Neural progenitor cell (in vitro differentiated cells): ENCODE measurements around the gene AHRR. TPM values are rescaled to one million over a fixed set of nuclear protein-coding genes. Genes with fewer than 3 reads are reported as not detected.

Source experiments
- DNase-seq: peaks from one replicate; pipeline ENCODE4 v3.0.0-alpha.2; 2016; ENCODE audit warnings: low spot score
- H2AFZ ChIP-seq: fragments of 200-600 bp; sonication (generic); replicated peaks from 2 replicates; pipeline ENCODE4 v1.6.1; 2016; ENCODE audit warnings: antibody characterized with exemption
- H3F3A ChIP-seq: fragments of 200-600 bp; sonication (generic); 2 replicates; pipeline ENCODE4 v1.6.1; 2016; ENCODE audit warnings: antibody characterized with exemption, low read depth
- H3K27ac ChIP-seq: fragments of 200-600 bp; sonication (generic); 2 replicates; pipeline ENCODE4 v1.5.1; 2016; ENCODE audit warnings: mild to moderate bottlenecking
- H3K27me3 ChIP-seq: fragments of 200-600 bp; sonication (generic); 2 replicates; pipeline ENCODE4 v1.6.1; 2016; ENCODE audit warnings: mild to moderate bottlenecking, moderate library complexity
- H3K36me3 ChIP-seq: fragments of 200-600 bp; sonication (generic); 2 replicates; pipeline ENCODE4 v1.5.1; 2016
- H3K4me1 ChIP-seq: fragments of 200-600 bp; sonication (generic); 2 replicates; pipeline ENCODE4 v1.6.1; 2016; ENCODE audit warnings: mixed run types
- H3K4me2 ChIP-seq: fragments of 200-600 bp; sonication (generic); 2 replicates; pipeline ENCODE4 v1.6.1; 2016
- H3K4me3 ChIP-seq: fragments of 200-600 bp; sonication (generic); 2 replicates; pipeline ENCODE4 v1.5.1; 2016
- H3K79me2 ChIP-seq: fragments of 200-600 bp; sonication (generic); 2 replicates; pipeline ENCODE4 v1.6.1; 2016; ENCODE audit warnings: low read depth
- H3K9ac ChIP-seq: fragments of 200-600 bp; sonication (generic); 2 replicates; pipeline ENCODE4 v1.6.1; 2016
- H3K9me3 ChIP-seq: fragments of 200-600 bp; sonication (generic); 2 replicates; pipeline ENCODE4 v1.5.1; 2016; ENCODE audit warnings: low read depth
- H4K20me1 ChIP-seq: fragments of 200-600 bp; sonication (generic); 2 replicates; pipeline ENCODE4 v1.6.1; 2016; ENCODE audit warnings: low read depth
- H3K27ac Mint-ChIP-seq: 3 replicates; pipeline ENCODE4 v1.8.0; 2021; ENCODE audit warnings: mixed read lengths
- H3K27me3 Mint-ChIP-seq: 2 replicates; pipeline ENCODE4 v1.8.0; 2022; ENCODE audit warnings: low read depth, mild to moderate bottlenecking, inconsistent platforms, moderate library complexity, mixed read lengths; ENCODE audit not compliant: insufficient read depth
- H3K36me3 Mint-ChIP-seq: 3 replicates; pipeline ENCODE4 v1.8.0; 2021; ENCODE audit warnings: mixed read lengths
- H3K4me1 Mint-ChIP-seq: 3 replicates; pipeline ENCODE4 v1.8.0; 2021; ENCODE audit warnings: mixed read lengths
- H3K4me3 Mint-ChIP-seq: 3 replicates; pipeline ENCODE4 v1.8.0; 2021; ENCODE audit warnings: mild to moderate bottlenecking, moderate library complexity, mixed read lengths
- H3K9me3 Mint-ChIP-seq: 3 replicates; pipeline ENCODE4 v1.8.0; 2020; ENCODE audit warnings: mixed read lengths
- EZH2 ChIP-seq: fragments of 200-600 bp; sonication (generic); IDR thresholded peaks from 2 replicates; pipeline ENCODE4 v1.6.1; 2017; ENCODE audit warnings: antibody characterized with exemption, mild to moderate bottlenecking, moderate library complexity
- EZH2phosphoT487 ChIP-seq: fragments of 200-600 bp; sonication (generic); IDR thresholded peaks from 2 replicates; pipeline ENCODE4 v1.6.1; 2017; ENCODE audit warnings: antibody characterized with exemption
- total RNA-seq: library from RNA; depleted of rRNA; stranded (reverse); fragments of >200 nt; gene quantifications from 2 replicates; pipeline ENCODE4 v1.2.3, GENCODE V29; 2015; ENCODE audit warnings: low replicate concordance
- TF ChIP-seq, protein P1 (sequence below): fragments of 200-600 bp; sonication (generic); IDR thresholded peaks from 2 replicates; pipeline ENCODE4 v1.5.1; 2017; ENCODE audit warnings: antibody characterized with exemption, mild to moderate bottlenecking

The AHRR gene
- total RNA-seq, 1 donor from 2014 or later, result 0.34 TPM

DNA sequence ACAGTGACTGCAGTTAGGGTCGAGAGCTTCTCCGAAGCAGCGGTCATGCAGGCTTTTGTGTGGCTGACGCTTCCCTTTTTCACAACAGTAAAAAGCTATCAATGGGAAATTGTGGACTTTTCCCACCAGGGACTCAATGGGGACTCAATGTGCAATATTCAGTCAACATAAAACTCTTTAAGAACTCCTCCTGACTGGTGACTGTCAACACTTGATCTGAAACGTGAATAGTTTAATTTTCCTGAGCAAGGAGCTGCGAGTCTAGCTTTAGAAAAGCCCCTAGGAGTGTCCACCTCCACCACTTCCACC lies 150.2 kb downstream of the AHRR start:
- H3K27ac Mint-ChIP-seq, result no peak overlapping the region
- peak overlapping the region; percentile 75 for H3K4me3 Mint-ChIP-seq
- no peaks in the 10 kb centered on the region for H3K36me3 ChIP-seq
- no peaks in the 10 kb centered on the region for H3K36me3 Mint-ChIP-seq
- H3K4me3 ChIP-seq, result peak overlapping the region; percentile 49
- peaks cover 5% of the 10 kb centered on the region for H3K79me2 ChIP-seq
- peaks cover 8% of the 10 kb centered on the region for H3F3A ChIP-seq
- H3K27me3 Mint-ChIP-seq, result peaks cover 9% of the 10 kb centered on the region
- no peak overlapping the region for H3K9ac ChIP-seq
- DNase-seq, result no peak
- peaks cover 15% of the 10 kb centered on the region for H3K4me1 ChIP-seq
- peak overlapping the region; percentile 81 for H3K4me2 ChIP-seq
- H3K4me1 Mint-ChIP-seq, result peaks cover 15% of the 10 kb centered on the region
- no peaks in the 10 kb centered on the region for H3K9me3 Mint-ChIP-seq
- peaks cover 36% of the 10 kb centered on the region for H3K27me3 ChIP-seq
- H4K20me1 ChIP-seq, result peaks cover 40% of the 10 kb centered on the region
- H3K9me3 ChIP-seq, result no peaks in the 10 kb centered on the region
- H3K27ac ChIP-seq, result no peak overlapping the region
- no peak overlapping the region for H2AFZ ChIP-seq
- TF ChIP-seq EZH2, result no peak
- TF ChIP-seq, protein P1, sequence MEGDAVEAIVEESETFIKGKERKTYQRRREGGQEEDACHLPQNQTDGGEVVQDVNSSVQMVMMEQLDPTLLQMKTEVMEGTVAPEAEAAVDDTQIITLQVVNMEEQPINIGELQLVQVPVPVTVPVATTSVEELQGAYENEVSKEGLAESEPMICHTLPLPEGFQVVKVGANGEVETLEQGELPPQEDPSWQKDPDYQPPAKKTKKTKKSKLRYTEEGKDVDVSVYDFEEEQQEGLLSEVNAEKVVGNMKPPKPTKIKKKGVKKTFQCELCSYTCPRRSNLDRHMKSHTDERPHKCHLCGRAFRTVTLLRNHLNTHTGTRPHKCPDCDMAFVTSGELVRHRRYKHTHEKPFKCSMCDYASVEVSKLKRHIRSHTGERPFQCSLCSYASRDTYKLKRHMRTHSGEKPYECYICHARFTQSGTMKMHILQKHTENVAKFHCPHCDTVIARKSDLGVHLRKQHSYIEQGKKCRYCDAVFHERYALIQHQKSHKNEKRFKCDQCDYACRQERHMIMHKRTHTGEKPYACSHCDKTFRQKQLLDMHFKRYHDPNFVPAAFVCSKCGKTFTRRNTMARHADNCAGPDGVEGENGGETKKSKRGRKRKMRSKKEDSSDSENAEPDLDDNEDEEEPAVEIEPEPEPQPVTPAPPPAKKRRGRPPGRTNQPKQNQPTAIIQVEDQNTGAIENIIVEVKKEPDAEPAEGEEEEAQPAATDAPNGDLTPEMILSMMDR, result no peak

DNA sequence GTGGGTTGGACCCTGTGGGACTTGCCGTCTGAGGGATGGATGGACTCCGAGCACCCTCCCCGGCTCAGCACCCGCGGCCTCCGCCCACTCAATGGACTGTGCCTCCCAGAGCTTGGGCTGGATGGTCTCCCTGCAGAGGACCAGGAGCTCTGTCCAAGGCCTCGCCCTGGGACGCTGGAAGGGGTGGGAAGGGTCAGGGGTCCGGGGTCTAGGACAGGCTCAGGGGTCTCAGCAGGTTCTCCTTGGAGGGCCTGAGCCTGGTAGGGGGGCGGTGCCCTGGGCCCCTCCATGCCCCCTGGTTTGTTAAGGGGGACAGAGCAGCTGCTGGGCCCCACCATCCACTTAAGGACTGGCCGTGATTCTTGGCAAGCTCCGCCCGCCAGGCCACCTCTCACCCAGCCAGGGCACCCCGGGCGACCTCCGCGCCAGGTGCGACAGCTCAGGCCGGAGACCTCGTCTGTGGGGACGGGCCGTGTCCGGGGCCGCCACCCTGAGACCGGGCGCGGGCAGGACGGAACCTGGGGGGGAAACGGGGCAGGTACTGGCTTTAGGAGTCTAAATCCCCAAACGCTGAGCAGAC lies 150.7 kb downstream of the AHRR start:
- peak overlapping the region; percentile 75 for H3K4me3 Mint-ChIP-seq
- peaks cover 41% of the 10 kb centered on the region for H3K27me3 ChIP-seq
- peaks cover 15% of the 10 kb centered on the region for H3K4me1 Mint-ChIP-seq
- no peak overlapping the region for H3K27ac Mint-ChIP-seq
- H3K4me1 ChIP-seq, result peaks cover 15% of the 10 kb centered on the region
- H3K36me3 ChIP-seq, result no peaks in the 10 kb centered on the region
- H3K27me3 Mint-ChIP-seq, result peaks cover 11% of the 10 kb centered on the region
- no peak overlapping the region for H3K9ac ChIP-seq
- no peaks in the 10 kb centered on the region for H3K36me3 Mint-ChIP-seq
- H3F3A ChIP-seq, result peaks cover 8% of the 10 kb centered on the region
- H3K4me3 ChIP-seq, result peak overlapping the region; percentile 49
- DNase-seq, result no peak
- peak overlapping the region; percentile 81 for H3K4me2 ChIP-seq
- peak overlapping the region; percentile 73 for H2AFZ ChIP-seq
- no peak overlapping the region for H3K27ac ChIP-seq
- peaks cover 40% of the 10 kb centered on the region for H4K20me1 ChIP-seq
- H3K9me3 ChIP-seq, result no peaks in the 10 kb centered on the region
- TF ChIP-seq EZH2phosphoT487 (no peak), EZH2 (no peak)
- TF ChIP-seq, protein P1, result no peak
- peaks cover 5% of the 10 kb centered on the region for H3K79me2 ChIP-seq
- H3K9me3 Mint-ChIP-seq, result no peaks in the 10 kb centered on the region

DNA sequence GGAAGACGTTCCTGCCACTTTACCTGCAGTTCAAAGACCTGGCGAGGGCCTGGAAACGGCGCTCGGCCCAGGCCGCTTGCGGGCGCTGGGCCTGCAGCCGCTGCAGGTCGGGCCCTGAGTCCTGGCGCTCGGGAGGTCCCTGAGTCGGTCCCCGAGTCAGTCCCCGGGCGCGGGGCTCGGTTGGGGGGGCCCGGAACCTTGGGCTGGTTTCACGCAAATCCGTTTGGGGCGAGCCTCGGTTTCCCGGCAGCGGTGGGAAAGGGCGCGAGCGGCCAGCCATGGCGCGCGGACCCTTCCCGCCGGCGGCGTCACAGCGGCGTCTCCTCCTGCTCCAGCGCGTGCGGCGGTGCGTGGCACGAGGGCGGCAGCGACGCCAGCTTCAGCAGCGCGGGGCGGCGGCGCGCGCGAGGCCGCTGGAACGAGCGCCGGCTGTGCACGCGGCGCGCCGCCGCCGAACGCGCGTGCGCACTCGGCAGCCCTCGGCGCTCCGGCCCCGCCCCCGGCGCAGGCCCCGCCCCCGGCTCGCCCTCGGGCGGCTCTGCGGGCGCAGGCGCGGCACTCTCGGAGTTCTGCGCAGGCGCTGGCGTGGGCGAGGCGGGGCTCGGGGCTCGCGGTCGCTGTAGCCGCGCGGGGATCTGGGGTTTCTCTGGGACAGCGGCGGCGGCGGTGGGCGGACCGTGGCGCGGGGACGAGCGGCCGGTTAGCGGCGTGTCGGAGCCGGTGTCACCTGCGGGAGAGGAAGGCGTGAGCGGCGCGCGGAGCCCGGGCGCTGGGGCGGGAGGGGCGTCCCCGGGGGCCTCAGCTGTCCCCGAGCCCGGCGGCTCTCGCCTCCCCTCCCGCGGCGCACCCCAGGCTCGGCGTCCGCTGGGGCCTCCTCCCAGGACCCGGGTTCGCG lies 151.4 kb downstream of the AHRR start:
- H3K36me3 ChIP-seq, result no peaks in the 10 kb centered on the region
- Mint-ChIP-seq H3K27ac (no peak overlapping the region), H3K4me3 (peak overlapping the region; percentile 75), H3K4me1 (peaks cover 15% of the 10 kb centered on the region), H3K36me3 (no peaks in the 10 kb centered on the region), H3K27me3 (peaks cover 14% of the 10 kb centered on the region), H3K9me3 (no peaks in the 10 kb centered on the region)
- H2AFZ ChIP-seq, result peak overlapping the region; percentile 92
- H3F3A ChIP-seq, result peaks cover 8% of the 10 kb centered on the region
- peak overlapping the region; percentile 100 for H3K4me2 ChIP-seq
- H3K9me3 ChIP-seq, result no peaks in the 10 kb centered on the region
- H3K9ac ChIP-seq, result no peak overlapping the region
- peaks cover 40% of the 10 kb centered on the region for H4K20me1 ChIP-seq
- peaks cover 15% of the 10 kb centered on the region for H3K4me1 ChIP-seq
- H3K79me2 ChIP-seq, result peaks cover 5% of the 10 kb centered on the region
- peaks cover 48% of the 10 kb centered on the region for H3K27me3 ChIP-seq
- H3K27ac ChIP-seq, result no peak overlapping the region
- TF ChIP-seq, protein P1, result no peak
- TF ChIP-seq EZH2phosphoT487, result no peak
- no peak for TF ChIP-seq EZH2
- peak overlapping the region; percentile 93 for H3K4me3 ChIP-seq
- peak; percentile 96 for DNase-seq
